Activated gamma-delta T cell treated with Interleukin-2 at 50 U/mL for 16 hours (primary cell): ENCODE results near the gene PTPRG.

ENCODE experiments used
- DNase-seq: peaks from one replicate; pipeline ENCODE4 v3.0.0-alpha.2; 2020

The PTPRG gene

DNA sequence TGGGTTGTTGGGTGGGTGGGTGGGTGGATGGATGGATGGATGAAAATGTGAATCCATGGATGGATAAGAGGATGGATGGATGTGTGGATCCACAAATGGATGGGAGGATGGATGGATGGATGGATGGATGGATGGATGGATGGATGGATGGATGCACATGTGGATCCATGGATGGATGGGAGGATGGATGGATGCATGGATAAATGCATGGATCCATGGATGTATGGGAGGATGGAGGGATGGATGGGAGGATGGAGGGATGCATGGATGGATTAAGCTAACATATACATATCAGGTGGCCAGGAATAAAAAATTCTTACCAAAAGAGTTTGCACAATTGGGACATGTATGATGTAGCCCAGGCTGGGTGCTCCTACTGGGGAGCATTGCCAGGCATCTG lies 616.7 kb downstream of the PTPRG start:
- DNase-seq, result no peak

DNA sequence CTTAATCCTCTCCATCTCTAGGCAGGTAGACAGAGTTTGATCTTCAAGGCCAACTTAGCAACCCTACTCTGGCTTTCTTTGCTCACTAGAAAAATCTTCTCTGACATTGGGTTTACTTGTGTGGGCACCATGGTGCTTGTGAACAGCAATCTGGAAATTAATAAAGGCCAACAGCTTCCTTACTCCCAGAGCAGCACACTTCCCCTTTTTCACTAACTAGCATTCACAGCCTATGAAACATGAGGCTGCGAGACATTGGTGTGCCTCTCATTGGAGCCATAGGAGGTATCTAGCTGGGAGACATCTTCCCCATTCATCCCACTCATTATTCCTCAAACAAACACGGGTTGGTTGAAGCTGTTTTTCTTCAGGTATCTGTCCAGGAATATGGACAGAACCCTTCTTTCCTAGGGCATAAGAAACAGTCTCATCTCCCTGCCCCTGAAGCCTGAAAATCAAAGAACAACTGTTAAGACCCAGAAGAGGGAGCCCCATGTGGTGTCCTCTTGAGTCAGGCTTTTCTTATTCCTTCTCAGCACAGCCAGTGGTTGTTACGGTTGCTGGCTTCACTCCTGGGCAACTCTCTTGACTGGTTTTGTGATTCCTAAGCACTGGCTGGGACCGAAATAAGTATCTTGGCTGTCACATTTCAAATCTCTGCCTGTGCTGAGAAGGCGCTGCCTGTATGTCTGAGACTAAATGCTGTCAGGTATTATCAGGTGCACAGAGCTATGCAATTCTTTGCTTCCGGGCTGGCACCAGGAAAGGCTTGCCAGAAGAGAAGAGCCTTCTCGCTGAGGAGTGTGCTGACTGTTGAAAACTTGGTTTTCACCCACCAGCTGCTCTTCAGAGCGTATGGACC lies 617.6 kb downstream of the PTPRG start:
- no peak for DNase-seq

DNA sequence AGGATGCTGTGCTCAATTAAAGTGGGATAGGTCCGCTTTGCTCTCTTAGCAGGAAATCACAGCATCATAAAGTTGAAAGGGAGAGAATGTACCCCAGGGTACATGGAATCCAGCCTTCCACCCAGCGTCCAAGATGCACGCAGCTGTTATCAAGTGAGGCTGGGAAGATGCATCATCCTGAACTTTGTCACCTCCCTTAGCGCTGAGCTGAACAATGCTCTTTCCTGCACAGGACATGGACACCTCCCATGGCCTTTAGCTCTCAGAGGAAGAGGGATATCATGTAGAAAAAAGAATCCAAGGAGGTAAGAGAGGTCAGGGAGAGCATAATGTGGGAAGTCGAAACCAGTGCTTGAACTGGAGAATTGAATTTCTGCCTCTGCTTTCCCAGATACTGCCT lies 619.1 kb downstream of the PTPRG start:
- DNase-seq, result no peak

DNA sequence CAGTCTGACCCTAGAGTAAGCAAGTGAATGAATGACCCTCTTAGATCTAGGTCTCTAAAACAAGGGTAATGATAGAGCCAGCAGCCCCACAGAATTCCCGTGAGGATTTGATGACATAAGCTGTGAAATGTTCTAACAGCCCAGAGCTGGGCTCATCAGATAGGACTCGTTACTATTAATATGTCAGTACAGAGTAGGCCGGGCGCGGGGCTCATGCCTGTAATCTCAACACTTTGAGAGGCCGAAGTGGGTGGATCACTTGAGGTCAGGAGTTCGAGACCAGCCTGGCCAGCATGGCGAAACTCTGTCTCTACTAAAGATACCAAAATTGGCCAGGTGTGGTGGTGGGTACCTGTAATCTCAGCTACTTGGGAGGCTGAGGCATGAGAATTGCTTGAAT lies 621.7 kb downstream of the PTPRG start:
- no peak for DNase-seq

DNA sequence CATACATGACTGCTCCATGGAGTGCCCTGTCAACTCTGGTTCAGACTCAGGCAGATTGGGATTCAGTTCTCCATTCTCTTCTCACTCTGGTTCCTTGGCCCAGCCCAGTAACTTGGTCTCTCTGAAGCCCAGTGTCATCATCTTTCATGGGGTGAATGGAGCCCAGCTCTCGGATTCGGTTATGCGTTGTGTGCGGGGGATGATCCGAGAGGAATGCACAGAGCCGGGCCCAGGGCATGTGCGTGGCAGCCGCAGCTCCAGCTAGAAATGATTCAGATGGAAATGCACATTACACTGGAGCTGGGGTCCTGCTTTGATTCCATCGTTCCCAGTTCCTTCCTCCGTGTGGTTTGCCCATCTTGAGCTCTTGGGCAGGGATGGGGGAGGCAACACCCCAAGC lies 622.6 kb downstream of the PTPRG start:
- DNase-seq, result no peak

DNA sequence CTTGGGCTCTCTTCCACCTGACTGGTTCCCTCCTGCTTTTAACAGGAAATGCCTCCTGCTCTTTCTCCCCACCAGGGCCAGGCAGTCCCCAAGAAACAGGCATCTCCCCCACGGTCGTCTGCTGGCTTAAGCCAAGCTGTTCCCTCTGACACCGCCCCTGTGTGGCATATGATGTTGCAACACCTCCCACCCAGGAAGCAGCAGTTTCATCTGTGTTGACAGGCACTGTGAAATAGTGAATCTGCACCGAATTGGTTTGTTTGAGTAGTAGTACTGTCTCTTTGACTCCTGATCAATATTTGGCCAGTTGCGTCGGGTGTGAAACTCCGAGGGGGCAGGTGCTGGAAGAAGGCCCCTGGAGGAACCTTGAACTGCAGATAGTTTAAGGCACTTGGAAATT lies 623.2 kb downstream of the PTPRG start:
- DNase-seq, result no peak

DNA sequence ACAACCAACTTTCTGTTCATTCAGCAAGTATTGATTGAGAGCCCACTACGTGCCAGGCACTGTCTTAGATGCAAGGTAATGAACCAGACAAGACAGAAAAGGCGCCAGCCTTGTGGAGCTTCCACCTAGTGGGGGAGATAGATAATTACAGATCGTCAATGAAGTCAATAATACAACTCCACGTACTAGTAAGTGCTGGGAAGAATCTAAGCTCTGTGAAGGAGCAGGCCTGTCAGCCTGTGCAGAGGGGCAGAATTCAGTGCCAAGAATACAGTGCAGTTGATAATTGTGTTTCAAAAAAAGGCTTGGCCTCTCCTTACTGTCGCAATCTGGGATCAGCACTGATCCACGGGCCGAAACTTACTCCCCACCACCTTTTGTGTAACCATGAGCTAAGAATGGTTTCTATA lies 625.7 kb downstream of the PTPRG start:
- no peak for DNase-seq

DNA sequence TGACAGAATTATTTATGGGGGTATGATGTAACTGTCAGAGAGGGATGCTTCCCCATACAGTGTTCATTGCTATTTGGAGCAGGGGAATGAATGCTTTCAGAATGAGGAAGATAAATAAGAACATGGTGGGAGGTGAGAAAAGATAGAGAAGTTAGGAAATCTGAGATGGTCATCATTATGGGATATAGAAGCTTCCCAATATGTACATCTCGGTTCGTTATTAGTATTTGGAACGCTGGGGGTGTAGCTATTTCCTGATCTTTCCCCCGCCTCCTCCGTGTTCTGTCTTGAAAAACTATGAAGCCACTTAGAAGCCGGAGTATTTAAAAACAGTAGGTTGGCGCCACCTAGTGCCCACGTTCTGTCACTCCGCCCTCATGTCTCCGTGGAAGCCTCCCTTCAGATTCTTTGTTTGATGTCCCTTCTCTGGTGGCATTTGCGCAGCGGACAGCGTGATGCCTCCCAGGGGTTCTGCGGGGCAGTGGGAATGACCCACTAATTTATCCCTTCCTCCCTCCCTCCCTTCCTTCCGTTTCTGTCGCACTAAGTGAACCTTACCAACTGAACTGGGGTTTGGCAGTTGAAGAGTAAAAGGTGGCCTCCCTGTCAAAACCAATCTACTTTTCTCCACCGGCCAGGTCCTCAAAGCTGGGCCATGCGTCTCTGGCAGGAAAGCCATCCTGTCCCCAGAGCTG lies 627.5 kb downstream of the PTPRG start:
- peak; percentile 43 for DNase-seq

DNA sequence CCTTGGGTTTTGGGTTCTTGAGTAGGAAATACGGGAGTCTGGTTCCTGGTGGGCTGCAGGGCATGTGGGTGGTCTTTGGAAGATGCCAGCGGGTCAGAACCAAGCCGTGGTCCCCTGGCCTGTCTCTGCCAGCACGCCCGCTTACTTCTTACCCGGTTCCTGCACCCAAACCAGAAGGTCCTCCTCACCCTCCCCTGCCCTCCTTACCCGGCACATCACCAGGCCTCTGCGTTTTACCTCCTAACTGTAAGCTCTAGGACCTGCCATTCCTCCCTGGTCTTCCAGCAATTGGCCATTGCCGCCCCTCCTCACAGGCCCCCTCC lies 628.0 kb downstream of the PTPRG start:
- DNase-seq, result no peak

DNA sequence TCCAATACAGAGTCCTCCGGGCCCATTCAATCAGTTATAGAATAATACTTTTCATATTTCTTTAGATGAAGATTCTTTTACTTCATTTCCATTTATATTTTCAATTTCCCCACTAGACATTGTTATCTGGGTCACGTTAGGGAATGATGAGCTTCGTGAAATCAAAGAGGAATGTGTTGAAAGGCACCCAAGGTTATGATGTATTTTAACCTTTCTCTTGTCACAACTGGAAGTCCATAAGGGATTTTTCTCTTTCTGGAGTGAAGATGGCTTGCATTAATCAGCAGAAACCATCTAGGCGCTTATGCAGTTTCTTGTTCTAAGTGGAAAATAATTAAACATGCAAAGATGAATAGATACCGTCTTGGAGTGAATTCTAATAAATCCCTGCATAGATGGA lies 631.5 kb downstream of the PTPRG start:
- no peak for DNase-seq

DNA sequence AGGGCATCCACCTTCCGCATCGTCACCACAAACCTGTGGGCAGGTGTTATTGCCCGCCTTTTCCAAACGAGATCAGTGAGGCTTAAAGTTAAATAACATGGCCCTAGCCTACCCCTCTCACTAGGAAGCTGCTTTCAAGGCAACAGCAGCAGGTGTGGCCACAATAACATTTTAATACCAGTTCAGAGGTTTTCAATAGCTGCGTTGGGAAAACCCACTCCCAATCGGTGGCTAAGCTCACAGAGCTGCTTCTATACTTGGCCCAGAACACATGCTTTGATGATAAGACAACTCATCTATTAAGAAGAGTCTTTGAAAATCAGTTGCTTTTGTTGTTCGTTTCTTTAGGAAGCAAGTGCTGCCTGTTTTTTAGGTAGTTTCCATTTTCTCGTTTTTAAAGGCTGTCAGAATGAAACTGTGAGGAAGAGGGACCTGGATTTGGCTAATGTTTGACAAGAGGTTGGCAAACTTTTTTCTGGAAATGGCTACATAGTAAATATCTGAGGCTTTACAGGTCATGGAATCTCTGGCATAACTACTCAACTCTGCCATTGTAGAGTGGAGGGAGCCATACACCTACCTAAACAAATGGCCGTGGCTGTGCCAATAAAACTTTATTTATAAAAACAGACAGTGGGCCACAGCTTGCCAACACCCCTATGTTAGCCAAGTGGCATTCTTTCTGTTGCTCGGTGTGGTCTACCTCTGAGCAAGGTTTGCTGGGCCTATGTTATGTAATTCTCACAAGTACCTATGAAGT lies 632.4 kb downstream of the PTPRG start:
- no peak for DNase-seq

DNA sequence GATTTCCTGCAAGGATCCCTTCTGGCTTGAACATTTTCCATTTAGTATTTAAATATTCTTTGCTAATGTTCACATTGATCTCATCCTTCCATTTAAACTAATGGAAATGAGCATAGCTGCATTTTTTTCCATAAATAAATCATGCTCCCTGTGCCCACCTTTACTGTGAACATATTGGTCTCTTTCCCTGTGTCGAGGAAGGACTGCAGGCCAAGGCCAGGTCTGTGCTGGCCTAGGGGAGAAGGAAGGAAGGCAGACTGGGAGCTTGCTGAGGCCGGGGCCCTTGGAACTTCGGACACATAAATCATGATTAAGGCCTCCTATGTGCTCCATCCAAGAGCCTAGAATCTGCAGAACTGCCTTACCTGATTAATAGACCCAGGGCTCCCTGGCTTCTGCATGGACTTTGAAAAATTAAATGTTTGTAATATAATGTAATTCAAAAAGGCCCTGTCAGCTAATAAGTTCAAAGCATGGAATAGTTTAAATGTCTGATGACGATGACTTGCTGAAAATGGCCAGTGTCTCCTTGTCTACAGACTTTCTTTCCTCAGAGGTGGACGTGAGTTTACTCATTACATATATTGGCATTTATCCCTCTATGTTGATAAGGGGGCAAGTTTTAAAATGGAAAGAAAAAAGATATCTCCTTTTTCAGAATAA lies 636.1 kb downstream of the PTPRG start:
- DNase-seq, result no peak

DNA sequence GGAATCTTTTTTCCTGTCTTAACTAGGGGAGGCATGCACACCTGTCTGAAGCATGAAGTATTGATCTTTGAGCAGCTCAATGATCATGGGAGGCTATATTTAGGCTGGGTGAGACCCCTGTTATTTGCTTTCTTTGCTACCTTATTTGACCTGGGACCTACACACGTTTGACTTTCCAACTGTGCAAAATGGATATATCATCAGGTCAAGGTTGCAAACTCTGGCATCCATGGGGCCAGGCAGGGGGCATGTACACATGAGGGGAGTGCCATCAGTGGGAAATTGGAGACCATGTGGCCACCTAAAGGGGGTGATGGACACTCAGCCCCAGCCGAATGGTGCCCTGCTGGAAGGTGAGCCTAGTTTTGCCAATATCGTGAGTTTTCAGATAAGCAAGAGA lies 637.8 kb downstream of the PTPRG start:
- DNase-seq, result no peak

DNA sequence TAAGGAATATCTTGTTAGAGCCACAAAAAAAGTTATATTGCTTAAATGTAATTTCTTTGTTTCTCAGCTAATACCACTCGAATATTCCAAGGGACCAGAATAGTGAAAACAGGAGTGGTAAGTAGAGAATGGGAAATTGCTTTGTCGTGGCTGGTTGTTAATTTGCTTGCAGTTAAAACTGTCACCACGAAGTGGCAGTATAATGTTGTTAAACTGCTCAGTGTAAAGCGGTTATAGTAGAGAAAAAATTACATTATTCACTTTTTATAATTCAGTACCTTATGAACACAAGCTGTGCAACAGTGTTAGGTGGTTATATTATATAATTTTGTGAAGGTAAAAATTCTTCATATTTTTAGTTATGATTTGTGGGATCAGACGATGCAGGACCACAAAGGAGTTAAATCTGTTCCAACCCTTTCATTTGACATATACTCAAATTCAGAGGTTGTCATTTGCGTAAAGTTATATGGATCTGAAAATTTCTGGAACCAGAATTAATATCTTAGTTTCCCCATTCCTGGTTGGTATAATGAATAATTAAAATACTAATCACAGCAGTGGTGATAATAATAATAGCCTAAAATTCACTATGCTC lies 640.2 kb downstream of the PTPRG start:
- no peak for DNase-seq

DNA sequence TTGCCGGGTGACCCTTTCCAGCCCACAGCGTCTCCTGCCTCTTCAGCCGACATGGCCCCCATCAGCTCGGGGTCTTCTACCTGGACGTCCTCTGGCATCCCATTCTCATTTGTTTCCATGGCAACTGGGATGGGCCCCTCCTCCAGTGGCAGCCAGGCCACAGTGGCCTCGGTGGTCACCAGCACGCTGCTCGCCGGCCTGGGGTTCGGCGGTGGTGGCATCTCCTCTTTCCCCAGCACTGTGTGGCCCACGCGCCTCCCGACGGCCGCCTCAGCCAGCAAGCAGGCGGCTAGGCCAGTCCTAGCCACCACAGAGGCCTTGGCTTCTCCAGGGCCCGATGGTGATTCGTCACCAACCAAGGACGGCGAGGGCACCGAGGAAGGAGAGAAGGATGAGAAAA lies 641.8 kb downstream of the PTPRG start:
- DNase-seq, result no peak

DNA sequence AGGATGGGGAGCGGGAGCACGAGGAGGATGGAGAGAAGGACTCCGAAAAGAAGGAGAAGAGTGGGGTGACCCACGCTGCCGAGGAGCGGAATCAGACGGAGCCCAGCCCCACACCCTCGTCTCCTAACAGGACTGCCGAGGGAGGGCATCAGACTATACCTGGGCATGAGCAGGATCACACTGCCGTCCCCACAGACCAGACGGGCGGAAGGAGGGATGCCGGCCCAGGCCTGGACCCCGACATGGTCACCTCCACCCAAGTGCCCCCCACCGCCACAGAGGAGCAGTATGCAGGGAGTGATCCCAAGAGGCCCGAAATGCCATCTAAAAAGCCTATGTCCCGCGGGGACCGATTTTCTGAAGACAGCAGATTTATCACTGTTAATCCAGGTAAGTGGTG lies 642.2 kb downstream of the PTPRG start:
- DNase-seq, result no peak

DNA sequence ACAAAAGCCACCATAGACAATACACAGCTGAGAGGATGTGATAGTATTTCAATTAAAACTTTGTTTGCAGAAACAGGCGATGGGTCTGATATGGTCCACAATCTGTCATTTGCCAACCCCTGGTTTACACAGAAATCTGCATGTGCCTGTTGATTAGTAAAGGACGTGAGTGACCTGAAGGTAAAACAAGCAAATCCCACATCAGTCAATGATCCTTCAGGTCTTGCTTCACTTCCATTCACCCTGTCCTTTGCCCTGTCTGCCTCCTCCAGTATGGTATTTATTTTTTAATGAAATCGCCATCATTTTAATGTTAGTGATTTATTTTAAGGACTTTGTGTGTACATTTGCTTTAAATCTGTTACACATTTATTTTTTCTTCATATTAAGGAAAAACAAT lies 645.8 kb downstream of the PTPRG start:
- DNase-seq, result no peak

DNA sequence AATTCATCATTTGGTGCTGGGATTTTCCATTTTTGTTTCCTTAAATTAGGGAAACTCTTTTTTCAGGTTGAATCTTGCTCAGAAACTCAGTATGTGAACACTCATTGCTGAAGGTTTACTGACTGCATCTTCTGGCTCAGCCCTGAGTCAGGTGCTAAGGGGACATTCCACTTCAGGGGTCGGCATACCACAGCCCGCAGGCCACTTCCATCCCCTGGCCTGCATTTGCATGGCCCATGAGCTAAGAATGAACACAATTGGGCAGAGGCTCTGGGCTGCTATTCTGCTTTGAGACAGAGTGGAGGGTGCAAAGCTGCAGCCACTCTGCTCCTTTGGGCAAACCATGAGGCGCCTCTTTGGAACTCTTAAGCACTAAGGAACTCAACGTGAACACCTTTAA lies 647.0 kb downstream of the PTPRG start:
- DNase-seq, result no peak

DNA sequence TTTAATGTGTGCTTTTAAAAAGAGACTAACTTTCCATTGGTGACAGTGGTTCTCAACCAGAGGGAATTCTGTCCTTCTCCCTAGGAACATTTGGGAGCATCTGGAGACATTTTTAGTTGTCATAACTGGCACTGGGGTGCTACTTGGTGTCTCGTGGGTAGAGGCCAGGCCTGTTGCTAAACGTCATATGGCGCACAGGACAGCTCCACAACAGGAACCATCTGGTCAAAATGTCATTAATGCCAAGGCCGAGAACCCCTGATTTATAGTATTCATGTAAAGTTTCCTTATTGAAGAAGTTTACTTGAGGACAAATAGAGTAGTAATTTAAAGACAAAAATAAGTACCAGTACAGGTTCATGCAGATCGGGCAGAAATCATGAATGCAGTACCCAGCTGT lies 647.7 kb downstream of the PTPRG start:
- no peak for DNase-seq

DNA sequence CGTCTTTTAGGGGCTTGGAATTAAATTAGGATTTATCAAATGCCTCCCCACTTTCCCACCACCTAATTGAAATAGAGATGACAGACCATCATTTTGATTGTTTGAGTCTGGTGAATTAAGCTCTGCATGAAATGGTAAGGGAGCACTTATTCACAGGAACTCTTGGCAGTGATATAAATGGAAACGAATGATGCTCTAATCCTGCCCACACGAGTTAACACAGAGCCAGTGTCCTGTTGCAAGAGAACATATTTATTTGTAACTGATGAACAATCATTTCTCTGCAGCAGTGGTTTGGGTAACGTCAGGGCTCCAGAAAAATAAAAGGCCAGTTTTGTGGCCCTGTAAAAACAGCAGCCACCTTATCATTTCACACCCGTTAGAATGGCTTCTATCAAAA lies 648.6 kb downstream of the PTPRG start:
- no peak for DNase-seq

DNA sequence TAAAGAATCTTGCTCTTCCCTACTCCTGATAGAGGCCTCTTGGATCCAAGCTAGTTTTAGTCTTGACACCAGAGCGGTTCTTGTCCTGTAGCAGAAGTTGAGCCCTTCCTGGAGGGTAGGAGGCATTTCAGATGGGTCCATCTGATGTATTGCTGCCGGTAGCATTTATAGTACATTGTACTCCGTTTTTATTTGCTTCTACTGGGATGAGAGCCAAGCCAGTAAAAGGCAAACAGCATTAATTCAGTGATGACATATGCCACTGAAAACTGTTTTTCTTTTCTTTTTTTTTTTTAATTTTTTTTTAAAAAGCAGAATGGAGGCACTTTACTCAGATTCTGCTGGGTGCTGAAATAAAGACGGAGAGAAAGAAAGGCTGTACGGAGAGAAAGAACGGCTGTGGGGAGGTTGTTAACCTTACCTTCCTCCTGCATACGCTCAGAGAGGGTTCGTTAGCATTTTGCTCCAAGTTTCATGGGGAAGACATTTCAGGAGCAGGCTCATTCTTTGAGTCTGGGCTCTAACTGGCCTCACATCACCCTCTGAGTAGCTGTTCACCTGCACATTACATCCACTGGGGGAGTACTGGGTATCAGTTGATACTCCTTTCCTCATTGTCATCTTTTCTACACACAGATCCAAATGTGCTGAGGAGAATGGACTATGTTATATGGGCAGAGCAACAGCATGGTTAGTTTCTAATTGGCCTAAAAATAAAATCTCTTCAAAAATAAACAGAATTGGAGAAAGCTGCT lies 650.5 kb downstream of the PTPRG start:
- DNase-seq, result no peak

DNA sequence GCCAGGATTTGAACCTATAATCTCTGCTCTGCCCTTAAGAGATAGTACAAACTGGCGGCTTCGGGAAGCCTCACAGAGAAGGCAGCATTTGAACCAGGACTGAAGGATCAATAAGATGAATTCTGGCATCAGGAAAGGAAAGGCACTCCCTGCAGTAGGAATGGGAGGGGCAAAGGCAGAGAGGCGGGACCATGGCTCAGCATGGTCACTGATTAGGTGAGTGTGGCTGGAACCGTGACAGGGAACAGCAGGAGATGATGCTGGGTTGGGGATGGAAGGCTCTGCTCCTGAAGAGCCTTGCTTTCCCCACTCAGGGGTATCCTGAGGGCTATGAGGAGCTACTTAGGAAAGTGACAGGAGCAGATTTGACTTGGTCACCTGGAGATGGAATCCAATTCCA lies 653.5 kb downstream of the PTPRG start:
- DNase-seq, result no peak
